ENCODE results near the gene LAG3. TPM values are rescaled to one million over a fixed set of nuclear protein-coding genes. Genes with fewer than 3 reads are reported as not detected.

Gene LAG3
- total RNA-seq, 8 experiments from 2014 or later = 0.21 to 2.8 (median 0.66) TPM

DNA sequence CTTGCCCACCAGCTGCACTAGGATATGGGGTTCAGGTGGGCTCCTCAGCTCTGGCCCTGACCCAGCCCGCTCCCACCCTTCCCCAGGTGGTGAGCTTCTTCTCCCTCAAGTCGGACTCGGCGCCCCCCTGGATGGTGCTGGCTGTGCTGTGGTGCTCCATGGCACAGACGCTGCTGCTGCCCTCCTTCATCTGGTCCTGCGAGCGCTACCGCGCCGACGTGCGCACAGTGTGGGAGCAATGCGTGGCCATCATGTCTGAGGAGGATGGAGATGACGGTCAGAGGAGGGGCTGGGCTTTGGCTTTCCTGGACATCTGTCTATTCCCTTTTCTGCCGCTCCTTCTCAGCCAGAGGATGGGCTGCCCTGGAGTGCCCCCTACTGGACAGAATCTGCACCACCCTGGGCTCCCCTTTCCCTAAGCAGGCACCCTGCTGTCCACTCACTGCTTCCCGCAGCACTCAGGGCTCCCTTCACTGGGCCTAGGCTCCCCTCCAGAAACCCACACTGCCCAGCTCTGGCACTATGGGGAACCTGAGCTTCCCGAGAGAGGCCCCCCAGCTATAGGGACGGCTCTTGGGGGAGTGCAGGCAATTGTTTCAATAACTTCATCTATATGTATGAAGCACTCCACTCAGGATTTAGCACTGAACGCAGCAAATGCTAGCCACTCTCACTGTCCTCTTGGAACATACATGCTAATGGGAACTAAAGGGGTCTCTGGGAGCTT is 53.2 kb downstream of the LAG3 start:
- H3K27ac ChIP-seq = peak overlapping the region; percentile 74 to 78
- ATAC-seq (replicated peaks in 6 of 8) = peak; percentile 28 to 75 (median 32)
- WGBS, 10 experiments = 0 to 26% (median 5%) methylated on average over 1 to 12 of the region's 19 CpGs; no CpG with 5 or more reads in 3 of the 10 experiments
- in situ Hi-C loops (cut with MboI; ENCODE audit: low pct_unique_long_range_greater_than_20kb in 2 of 9, low sequenced_read_pairs in 9 of 9, unreplicated experiment in 9 of 9) = loop anchor here in 1 of 9 experiments (25.0 kb wide), 1 partner anchor 88 kb away; no protein-coding TSS in a partner anchor
- peaks cover 49 to 62% of the 10 kb centered on the region in 2 donors for H3K4me1 ChIP-seq (replicated peaks in 1 of 2)
- H3K4me3 ChIP-seq = peak overlapping the region; percentile 0 to 7 (median 4)

DNA sequence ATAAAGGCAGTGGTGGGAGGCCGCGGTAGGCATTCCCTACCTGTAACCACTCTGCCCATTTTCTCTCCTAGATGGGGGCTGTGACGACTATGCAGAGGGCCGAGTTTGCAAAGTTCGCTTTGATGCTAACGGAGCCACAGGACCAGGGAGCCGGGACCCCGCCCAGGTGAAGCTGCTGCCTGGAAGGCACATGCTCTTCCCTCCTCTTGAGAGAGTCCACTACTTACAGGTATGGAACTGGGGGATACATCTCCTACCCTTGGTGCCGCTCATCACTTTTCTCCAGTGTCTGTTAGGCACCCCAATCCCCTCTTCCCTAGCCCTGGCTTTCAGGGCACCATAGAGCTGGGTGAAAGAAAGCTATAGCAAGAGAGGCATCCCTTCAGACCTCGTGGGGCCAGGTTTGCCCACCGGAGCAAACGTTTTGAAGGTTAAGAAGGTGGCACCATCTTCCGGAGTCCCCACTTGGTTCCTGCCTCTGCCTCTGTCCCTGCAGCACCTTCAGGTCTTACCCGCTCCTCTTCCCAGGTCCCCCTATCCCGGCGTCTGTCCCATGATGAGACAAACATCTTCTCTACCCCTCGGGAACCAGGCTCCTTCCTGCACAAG is 53.9 kb downstream of the LAG3 start:
- H3K4me3 ChIP-seq = no peak overlapping the region
- peaks cover 44 to 58% of the 10 kb centered on the region in 2 donors for H3K4me1 ChIP-seq (replicated peaks in 1 of 2)
- in situ Hi-C loops (cut with MboI; ENCODE audit: low pct_unique_long_range_greater_than_20kb in 2 of 9, low sequenced_read_pairs in 9 of 9, unreplicated experiment in 9 of 9) = loop anchor here in 1 of 9 experiments (25.0 kb wide), 1 partner anchor 89 kb away; no protein-coding TSS in a partner anchor
- peak overlapping the region in 1 of 2 donors; percentile 87 for H3K27ac ChIP-seq
- WGBS, 10 experiments = 51 to 94% (median 85%) methylated on average over 1 to 7 of the region's 17 CpGs; no CpG with 5 or more reads in 2 of the 10 experiments
- no peak for ATAC-seq (replicated peaks in 6 of 8)

DNA sequence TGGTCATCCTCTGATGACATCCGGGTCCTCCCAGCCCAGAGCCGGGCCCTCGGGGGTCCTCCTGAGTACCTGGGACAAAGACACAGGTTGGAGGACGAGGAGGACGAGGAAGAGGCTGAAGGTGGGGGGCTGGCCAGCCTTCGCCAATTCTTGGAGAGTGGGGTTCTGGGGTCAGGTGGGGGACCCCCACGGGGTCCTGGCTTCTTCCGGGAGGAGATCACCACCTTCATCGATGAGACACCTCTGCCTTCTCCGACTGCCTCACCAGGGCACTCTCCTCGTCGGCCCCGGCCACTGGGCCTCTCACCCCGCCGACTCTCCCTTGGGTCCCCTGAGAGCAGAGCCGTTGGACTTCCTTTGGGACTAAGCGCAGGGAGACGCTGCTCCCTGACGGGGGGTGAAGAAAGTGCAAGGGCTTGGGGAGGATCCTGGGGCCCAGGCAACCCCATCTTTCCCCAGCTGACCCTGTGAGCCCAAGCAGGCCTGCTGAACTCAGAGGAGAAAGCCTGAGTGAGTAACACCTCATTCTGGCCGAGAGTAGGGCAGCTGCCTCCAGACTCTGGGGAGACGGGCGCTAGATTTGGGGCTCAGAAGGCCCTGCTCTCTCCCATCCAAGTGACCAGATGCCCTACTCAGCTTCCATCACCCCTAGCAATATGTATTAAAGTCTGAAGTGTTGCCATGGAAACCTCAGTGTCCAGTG is 54.6 kb downstream of the LAG3 start:
- Histone ChIP-seq H3K4me1 (replicated peaks in 1 of 2) (peaks cover 44 to 56% of the 10 kb centered on the region in 2 donors), H3K27ac (peak overlapping the region; percentile 82 to 87), H3K4me3 (peak overlapping the region in 4 of 5 donors; percentile 1 to 99 (median 57))
- in situ Hi-C loops (cut with MboI; ENCODE audit: low pct_unique_long_range_greater_than_20kb in 2 of 9, low sequenced_read_pairs in 9 of 9, unreplicated experiment in 9 of 9) = loop anchor here in 1 of 9 experiments (25.0 kb wide), 1 partner anchor 90 kb away; no protein-coding TSS in a partner anchor
- WGBS, 10 experiments = 74 to 100% (median 85%) methylated on average over 1 to 8 of the region's 22 CpGs; no CpG with 5 or more reads in 6 of the 10 experiments
- no peak for ATAC-seq (replicated peaks in 6 of 8)

DNA sequence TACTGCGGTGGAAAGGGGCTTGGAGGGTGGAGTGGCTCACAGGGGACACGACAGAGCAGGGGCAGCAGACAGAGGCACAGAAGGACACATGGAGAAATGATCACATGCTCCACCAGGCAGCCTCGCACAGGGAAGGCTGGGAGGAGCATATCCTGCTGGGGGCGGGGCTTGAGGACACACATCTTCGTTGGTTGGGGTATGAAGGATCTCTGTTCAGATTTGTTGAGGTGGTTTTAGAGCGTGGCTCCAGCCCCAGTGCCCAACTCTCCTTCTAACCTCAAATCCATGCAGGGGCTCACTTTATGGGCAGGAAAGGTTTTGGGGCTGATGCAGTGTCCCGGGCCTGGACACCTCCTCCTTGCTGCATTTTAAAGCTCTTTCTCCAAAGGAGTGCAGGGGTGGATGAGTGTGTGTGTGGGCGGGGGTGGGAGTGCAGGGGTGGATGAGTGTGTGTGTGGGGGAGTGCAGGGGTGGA is 55.2 kb downstream of the LAG3 start:
- peak; percentile 20 to 80 (median 74) for ATAC-seq (replicated peaks in 6 of 8)
- peak overlapping the region; percentile 82 to 87 for H3K27ac ChIP-seq
- 0 to 10% methylated on average over 1 to 2 of the region's 8 CpGs; no CpG with 5 or more reads in 8 of the 10 experiments for WGBS, 10 experiments
- in situ Hi-C loops (cut with MboI; ENCODE audit: low pct_unique_long_range_greater_than_20kb in 2 of 9, low sequenced_read_pairs in 9 of 9, unreplicated experiment in 9 of 9) = loop anchor here in 1 of 9 experiments (25.0 kb wide), 1 partner anchor 90 kb away; no protein-coding TSS in a partner anchor
- peak overlapping the region; percentile 23 to 99 (median 80) for H3K4me3 ChIP-seq
- H3K4me1 ChIP-seq (replicated peaks in 1 of 2) = peaks cover 38 to 53% of the 10 kb centered on the region in 2 donors

Other genes with a start within 250 kb of the LAG3 start
- 1,000 to 10,000 TPM; 2,651 to 4,080 (median 3,703) TPM for gene GAPDH, start 238.0 kb upstream of the LAG3 start, total RNA-seq
- gene IFFO1, start 216.5 kb upstream of the LAG3 start, total RNA-seq = 10 to 100 TPM; 10.1 to 22.7 (median 12.7) TPM
- gene NOP2, start 204.2 kb upstream of the LAG3 start, total RNA-seq = 10 to 100 TPM; 13.0 to 83.1 (median 24.1) TPM
- gene CHD4, start 165.1 kb upstream of the LAG3 start, total RNA-seq = 100 to 1,000 TPM; 190 to 382 (median 259) TPM
- under 1 TPM; 0.08 to 0.95 (median 0.19) TPM for gene LPAR5, start 136.6 kb upstream of the LAG3 start, total RNA-seq
- 1 to 10 TPM in 4 of 8 experiments, under 1 TPM in 4; 0.51 to 2.6 (median 1.1) TPM for gene ACRBP, start 125.1 kb upstream of the LAG3 start, total RNA-seq
- gene ING4, start 109.4 kb upstream of the LAG3 start, total RNA-seq = 100 to 1,000 TPM in 1 of 8 experiments, 10 to 100 TPM in 7; 34.3 to 108 (median 81.6) TPM
- 10 to 100 TPM; 16.9 to 48.5 (median 32.7) TPM for gene ZNF384, start 83.1 kb upstream of the LAG3 start, total RNA-seq
- 1 to 10 TPM in 7 of 8 experiments, under 1 TPM in 1; 0.94 to 7.9 (median 2.8) TPM for gene PIANP, start 71.7 kb upstream of the LAG3 start, total RNA-seq
- gene COPS7A, start 48.5 kb upstream of the LAG3 start, total RNA-seq = 100 to 1,000 TPM in 1 of 8 experiments, 10 to 100 TPM in 7; 23.0 to 115 (median 44.1) TPM
- 100 to 1,000 TPM; 122 to 181 (median 151) TPM for gene MLF2, start 19.4 kb upstream of the LAG3 start, total RNA-seq
- 100 to 1,000 TPM; 117 to 609 (median 256) TPM for gene PTMS, start 6.2 kb upstream of the LAG3 start, total RNA-seq
- gene CD4, start 17.0 kb downstream of the LAG3 start, total RNA-seq = 1 to 10 TPM in 5 of 8 experiments, under 1 TPM in 3; 0.49 to 2.8 (median 1.1) TPM
- 10 to 100 TPM in 5 of 8 experiments, 1 to 10 TPM in 3; 4.8 to 48.2 (median 32.8) TPM for gene GPR162, start 49.3 kb downstream of the LAG3 start, total RNA-seq
- gene P3H3, start 55.9 kb downstream of the LAG3 start, total RNA-seq = 10 to 100 TPM in 7 of 8 experiments, 1 to 10 TPM in 1; 9.9 to 31.2 (median 17.8) TPM
- 1 to 10 TPM; 1.1 to 8.4 (median 4.5) TPM for gene GNB3, start 68.4 kb downstream of the LAG3 start, total RNA-seq
- 10 to 100 TPM in 3 of 8 experiments, 1 to 10 TPM in 5; 3.0 to 36.3 (median 6.2) TPM for gene CDCA3, start 78.8 kb downstream of the LAG3 start, total RNA-seq
- 100 to 1,000 TPM in 1 of 8 experiments, 10 to 100 TPM in 7; 52.3 to 122 (median 75.2) TPM for gene USP5, start 79.6 kb downstream of the LAG3 start, total RNA-seq
- 100 to 1,000 TPM; 544 to 781 (median 685) TPM for gene TPI1, start 95.0 kb downstream of the LAG3 start, total RNA-seq
- 10 to 100 TPM in 3 of 8 experiments, 1 to 10 TPM in 5; 6.3 to 13.6 (median 8.3) TPM for gene SPSB2, start 100.8 kb downstream of the LAG3 start, total RNA-seq
- 10 to 100 TPM in 3 of 8 experiments, 1 to 10 TPM in 5; 4.1 to 51.0 (median 7.1) TPM for gene LRRC23, start 132.3 kb downstream of the LAG3 start, total RNA-seq
- gene ENO2, start 142.1 kb downstream of the LAG3 start, total RNA-seq = 100 to 1,000 TPM in 5 of 8 experiments, 1 to 10 TPM in 3; 2.6 to 399 (median 169) TPM
- 10 to 100 TPM in 6 of 8 experiments, 1 to 10 TPM in 2; 4.3 to 51.5 (median 15.8) TPM for gene ATN1, start 155.4 kb downstream of the LAG3 start, total RNA-seq
- gene RNU7-1, start 171.3 kb downstream of the LAG3 start, total RNA-seq = not detected
- 100 to 1,000 TPM; 150 to 828 (median 513) TPM for gene C12orf57, start 171.5 kb downstream of the LAG3 start, total RNA-seq
- 1 to 10 TPM in 2 of 8 experiments, under 1 TPM in 6; 0.22 to 2.4 (median 0.88) TPM for gene PTPN6, start 178.8 kb downstream of the LAG3 start, total RNA-seq
- 100 to 1,000 TPM; 146 to 327 (median 222) TPM for gene PHB2, start 198.1 kb downstream of the LAG3 start, total RNA-seq
- gene EMG1, start 198.4 kb downstream of the LAG3 start, total RNA-seq = 10 to 100 TPM; 19.5 to 53.0 (median 31.6) TPM
- 100 to 1,000 TPM in 1 of 8 experiments, 10 to 100 TPM in 5, 1 to 10 TPM in 2; 7.8 to 168 (median 19.7) TPM for gene LPCAT3, start 246.0 kb downstream of the LAG3 start, total RNA-seq